NB4 (cell line): ENCODE results near the gene PRR3.
A peak's percentile ranks its signal among the peaks of the same experiment; 100 is the strongest.

Source experiments
- DNase-seq: peaks from one replicate; pipeline ENCODE4 v3.0.0; 2010; ENCODE audit warnings: low read depth
- H3K4me3 ChIP-seq: one replicate; pipeline ENCODE4 v1.5.1; 2011; ENCODE audit warnings: mild to moderate bottlenecking, low read depth, low read length, moderate library complexity
- CTCF ChIP-seq: IDR thresholded peaks from one replicate; pipeline ENCODE4 v1.5.1; 2012; ENCODE audit warnings: low read depth, low read length
- MAX ChIP-seq: IDR thresholded peaks from 2 replicates; pipeline ENCODE4 v1.6.1; 2011; ENCODE audit warnings: low read depth, low read length
- MYC ChIP-seq: IDR thresholded peaks from 2 replicates; pipeline ENCODE4 v1.6.1; 2011; ENCODE audit warnings: low read depth, low read length
- POLR2A ChIP-seq: IDR thresholded peaks from 2 replicates; pipeline ENCODE4 v1.6.1; 2011; ENCODE audit warnings: mild to moderate bottlenecking; ENCODE audit not compliant: insufficient read length; ENCODE audit errors: extremely low read depth

Gene PRR3

GRCh38 chr6:30562470-30563425, 5.7 kb downstream of the PRR3 start:
- TF ChIP-seq CTCF (no peak), MYC (no peak), MAX (no peak), POLR2A (no peak)
- DNase-seq = peak; percentile 29
- no peak overlapping the region for H3K4me3 ChIP-seq

DNA sequence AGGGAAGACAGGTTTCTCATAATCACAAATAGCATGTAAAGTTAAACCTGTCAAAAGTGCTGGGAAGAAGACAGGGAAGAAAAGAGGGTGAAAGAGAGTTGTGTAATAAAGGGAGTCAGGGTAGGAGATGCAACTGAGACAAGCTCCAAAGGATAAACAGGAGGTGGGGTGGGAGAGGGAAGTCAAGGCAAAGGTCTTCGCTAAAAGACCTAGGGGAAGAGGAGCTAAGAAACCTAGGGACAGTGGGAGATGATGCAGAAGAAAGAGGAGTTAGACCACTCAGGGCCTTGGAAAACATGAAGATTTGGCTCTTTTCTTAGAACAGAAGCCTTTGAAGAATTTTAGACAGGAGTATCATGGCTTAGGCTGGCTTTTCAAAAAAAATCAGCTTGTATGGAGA, 7.0 kb downstream of the PRR3 start:
- no peak for TF ChIP-seq POLR2A
- no peak for TF ChIP-seq CTCF
- no peak for TF ChIP-seq MAX
- TF ChIP-seq MYC = no peak
- H3K4me3 ChIP-seq = no peak overlapping the region
- DNase-seq = no peak

GRCh38 chr6:30565772-30566171, 8.7 kb downstream of the PRR3 start:
- no peak overlapping the region for H3K4me3 ChIP-seq
- no peak for TF ChIP-seq POLR2A
- no peak for DNase-seq

DNA sequence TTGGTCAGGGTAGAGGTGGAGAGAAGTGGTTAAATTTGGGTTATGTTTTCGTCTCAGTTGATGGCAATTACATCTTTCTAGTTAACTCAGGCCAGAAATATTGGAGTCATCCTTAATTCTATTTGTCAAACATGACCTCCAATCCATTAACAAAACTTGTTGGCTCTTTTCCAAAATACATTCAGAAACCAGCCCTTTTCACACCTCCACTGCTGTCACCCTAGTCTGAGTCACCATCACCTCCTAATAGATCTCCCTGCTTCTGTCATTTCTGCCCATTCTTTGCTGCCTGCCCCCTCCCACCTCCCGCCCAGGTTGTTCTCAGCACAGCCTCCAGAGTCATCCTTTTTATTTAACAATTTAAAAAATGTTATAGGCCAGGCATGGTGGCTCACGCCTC, 11.2 kb downstream of the PRR3 start:
- DNase-seq = no peak
- H3K4me3 ChIP-seq = no peak overlapping the region
- TF ChIP-seq POLR2A = no peak
- no peak for TF ChIP-seq MYC
- no peak for TF ChIP-seq MAX
- TF ChIP-seq CTCF = no peak

DNA sequence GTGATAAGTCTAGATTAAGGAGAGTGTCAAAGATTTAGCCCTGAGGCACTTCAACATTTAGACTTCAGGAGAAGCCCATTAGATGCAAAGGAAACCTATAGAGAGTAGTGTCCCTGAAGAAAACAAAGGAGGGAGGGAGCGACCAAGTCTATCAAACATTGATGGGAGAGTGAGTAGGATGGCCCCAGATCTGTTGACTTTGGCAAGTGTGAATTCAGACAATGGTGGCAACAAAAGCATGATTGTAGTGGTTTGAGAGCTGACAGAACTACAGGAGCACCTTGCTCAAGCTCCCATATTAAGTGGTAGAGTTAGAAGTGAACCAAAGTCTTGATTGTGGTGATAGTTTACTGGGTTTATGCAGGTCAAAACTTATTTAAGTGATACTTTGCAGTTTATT, 13.2 kb downstream of the PRR3 start:
- TF ChIP-seq POLR2A = no peak
- TF ChIP-seq MYC = no peak
- no peak for TF ChIP-seq MAX
- TF ChIP-seq CTCF = no peak
- no peak for DNase-seq
- H3K4me3 ChIP-seq = peak overlapping the region; percentile 74

GRCh38 chr6:30570740-30571074, 13.6 kb downstream of the PRR3 start:
- peak; percentile 48 for DNase-seq
- TF ChIP-seq MYC (no peak), POLR2A (no peak), MAX (no peak), CTCF (no peak)
- peak overlapping the region; percentile 74 for H3K4me3 ChIP-seq
